BLaER1 treated with 17β-estradiol and CSF1 and Interleukin-3, amounts not matched to agents 10 nM and 100 nM (cell line): ENCODE results near the gene LIMCH1.

Source experiments
- H3K27ac ChIP-seq, 11 experiments: shearing (Covaris generic); formaldehyde crosslinking; 2 replicates each; pipeline ENCODE4 v1.8.1; 2022
- H3K27me3 ChIP-seq, 11 experiments: shearing (Covaris generic); formaldehyde crosslinking; 2 replicates each; pipeline ENCODE4 v1.8.1; 2022
- H3K36me3 ChIP-seq, 11 experiments: shearing (Covaris generic); formaldehyde crosslinking; 2 replicates each; pipeline ENCODE4 v1.8.1; 2022
- H3K4me1 ChIP-seq, 10 experiments: shearing (Covaris generic); formaldehyde crosslinking; 2 replicates each; pipeline ENCODE4 v1.8.1; 2022
- H3K4me2 ChIP-seq, 11 experiments: shearing (Covaris generic); formaldehyde crosslinking; 2 replicates each; pipeline ENCODE4 v1.8.1; 2022
- H3K4me3 ChIP-seq, 10 experiments: shearing (Covaris generic); formaldehyde crosslinking; 2 replicates each; pipeline ENCODE4 v1.8.1; 2022
- H3K9ac ChIP-seq, 11 experiments: shearing (Covaris generic); formaldehyde crosslinking; 2 replicates each; pipeline ENCODE4 v1.8.1; 2022
- H3K9me3 ChIP-seq, 11 experiments: shearing (Covaris generic); formaldehyde crosslinking; replicated peaks in 1 of 11; 2 replicates each; pipeline ENCODE4 v1.8.1; 2022
- H4K20me1 ChIP-seq, 11 experiments: shearing (Covaris generic); formaldehyde crosslinking; 2 replicates each; pipeline ENCODE4 v1.8.1; 2022
- Cebpa-rat ChIP-seq, 11 experiments: shearing (Covaris generic); IDR thresholded peaks; 2 replicates each; pipeline ENCODE4 v1.8.1; 2022

LIMCH1 gene

GRCh38 chr4:41571422-41571821 lies 33.5 kb downstream of the LIMCH1 start:
- no peaks in the 10 kb centered on the region for H3K9me3 ChIP-seq
- H3K9ac ChIP-seq: no peak overlapping the region
- H4K20me1 ChIP-seq: no peaks in the 10 kb centered on the region
- no peaks in the 10 kb centered on the region for H3K36me3 ChIP-seq
- no peak overlapping the region for H3K27ac ChIP-seq
- TF ChIP-seq Cebpa-rat (IDR thresholded peaks at IDR 0.05): no peak
- no peaks in the 10 kb centered on the region for H3K4me1 ChIP-seq
- no peaks in the 10 kb centered on the region for H3K27me3 ChIP-seq
- H3K4me3 ChIP-seq: no peak overlapping the region
- no peak overlapping the region for H3K4me2 ChIP-seq

GRCh38 chr4:41572516-41572915 lies 34.6 kb downstream of the LIMCH1 start:
- Histone ChIP-seq H3K9me3 (peaks cover 0 to under 1% (median 0%) of the 10 kb centered on the region in 11 experiments; a peak in 1 of 22 replicates), H3K27ac (no peak overlapping the region), H3K27me3 (no peaks in the 10 kb centered on the region), H3K36me3 (no peaks in the 10 kb centered on the region), H3K9ac (no peak overlapping the region), H3K4me3 (no peak overlapping the region), H4K20me1 (no peaks in the 10 kb centered on the region), H3K4me1 (no peaks in the 10 kb centered on the region), H3K4me2 (no peak overlapping the region)
- TF ChIP-seq Cebpa-rat (IDR thresholded peaks at IDR 0.05): no peak

GRCh38 chr4:41572956-41573355 lies 35.0 kb downstream of the LIMCH1 start:
- Histone ChIP-seq H3K27me3 (no peaks in the 10 kb centered on the region), H4K20me1 (no peaks in the 10 kb centered on the region), H3K9me3 (peaks cover 0 to 5% (median 2%) of the 10 kb centered on the region in 11 experiments; a peak in 9 of 22 replicates), H3K36me3 (no peaks in the 10 kb centered on the region), H3K27ac (no peak overlapping the region), H3K4me3 (no peak overlapping the region), H3K4me2 (no peak overlapping the region), H3K9ac (no peak overlapping the region), H3K4me1 (no peaks in the 10 kb centered on the region)
- TF ChIP-seq Cebpa-rat (IDR thresholded peaks at IDR 0.05): no peak

GRCh38 chr4:41573502-41574001 lies 35.6 kb downstream of the LIMCH1 start:
- no peak for TF ChIP-seq Cebpa-rat (IDR thresholded peaks at IDR 0.05)
- Histone ChIP-seq H3K36me3 (no peaks in the 10 kb centered on the region), H3K27ac (no peak overlapping the region), H3K4me3 (no peak overlapping the region), H4K20me1 (no peaks in the 10 kb centered on the region), H3K27me3 (no peaks in the 10 kb centered on the region), H3K9ac (no peak overlapping the region), H3K9me3 (peaks cover 0 to 8% (median 6%) of the 10 kb centered on the region in 11 experiments; a peak in 9 of 22 replicates), H3K4me2 (no peak overlapping the region), H3K4me1 (no peaks in the 10 kb centered on the region)

- no peaks in the 10 kb centered on the region for H3K4me1 ChIP-seq
- H3K9ac ChIP-seq: no peak overlapping the region
- no peak overlapping the region for H3K27ac ChIP-seq
- H3K27me3 ChIP-seq: no peaks in the 10 kb centered on the region
- no peak for TF ChIP-seq Cebpa-rat (IDR thresholded peaks at IDR 0.05)
- no peaks in the 10 kb centered on the region for H3K36me3 ChIP-seq
- H3K9me3 ChIP-seq: peaks cover 0 to 9% (median 6%) of the 10 kb centered on the region in 11 experiments; a peak in 9 of 22 replicates
- no peak overlapping the region for H3K4me2 ChIP-seq
- H4K20me1 ChIP-seq: no peaks in the 10 kb centered on the region
- H3K4me3 ChIP-seq: no peak overlapping the region
Observed at GRCh38 chr4:41575207-41575606, 37.2 kb downstream of the LIMCH1 start.

GRCh38 chr4:41575665-41576064 lies 37.7 kb downstream of the LIMCH1 start:
- Histone ChIP-seq H3K27ac (no peak overlapping the region), H3K4me3 (no peak overlapping the region), H3K4me2 (no peak overlapping the region), H3K27me3 (no peaks in the 10 kb centered on the region), H3K9me3 (peaks cover 0 to 9% (median 6%) of the 10 kb centered on the region in 11 experiments; a peak in 9 of 22 replicates), H3K9ac (no peak overlapping the region), H3K36me3 (no peaks in the 10 kb centered on the region), H4K20me1 (no peaks in the 10 kb centered on the region), H3K4me1 (no peaks in the 10 kb centered on the region)
- no peak for TF ChIP-seq Cebpa-rat (IDR thresholded peaks at IDR 0.05)

- H4K20me1 ChIP-seq: no peaks in the 10 kb centered on the region
- TF ChIP-seq Cebpa-rat (IDR thresholded peaks at IDR 0.05): no peak
- H3K4me2 ChIP-seq: no peak overlapping the region
- H3K9ac ChIP-seq: no peak overlapping the region
- H3K9me3 ChIP-seq: peaks cover 2 to 14% (median 8%) of the 10 kb centered on the region in 11 experiments; a peak in 19 of 22 replicates
- no peaks in the 10 kb centered on the region for H3K4me1 ChIP-seq
- no peak overlapping the region for H3K4me3 ChIP-seq
- no peak overlapping the region for H3K27ac ChIP-seq
- H3K27me3 ChIP-seq: no peaks in the 10 kb centered on the region
- H3K36me3 ChIP-seq: no peaks in the 10 kb centered on the region
Observed at GRCh38 chr4:41579043-41579442, 41.1 kb downstream of the LIMCH1 start.

GRCh38 chr4:41579526-41579925 lies 41.6 kb downstream of the LIMCH1 start:
- no peaks in the 10 kb centered on the region for H3K36me3 ChIP-seq
- no peak overlapping the region for H3K4me3 ChIP-seq
- H3K9me3 ChIP-seq: peaks cover 7 to 19% (median 13%) of the 10 kb centered on the region in 11 experiments; a peak in 21 of 22 replicates
- H3K27ac ChIP-seq: no peak overlapping the region
- no peaks in the 10 kb centered on the region for H3K27me3 ChIP-seq
- no peak for TF ChIP-seq Cebpa-rat (IDR thresholded peaks at IDR 0.05)
- no peaks in the 10 kb centered on the region for H4K20me1 ChIP-seq
- H3K4me2 ChIP-seq: no peak overlapping the region
- no peaks in the 10 kb centered on the region for H3K4me1 ChIP-seq
- no peak overlapping the region for H3K9ac ChIP-seq

- no peaks in the 10 kb centered on the region for H4K20me1 ChIP-seq
- no peak overlapping the region for H3K4me2 ChIP-seq
- H3K36me3 ChIP-seq: 0 out of 22 replicates have a peak, but pooled peaks cover 0 to 4% (median 0%) of the 10 kb centered on the region in 11 experiments
- H3K4me1 ChIP-seq: no peaks in the 10 kb centered on the region
- TF ChIP-seq Cebpa-rat (IDR thresholded peaks at IDR 0.05): no peak
- no peak overlapping the region for H3K4me3 ChIP-seq
- peaks cover 12 to 24% (median 18%) of the 10 kb centered on the region in 11 experiments for H3K9me3 ChIP-seq
- no peak overlapping the region for H3K27ac ChIP-seq
- no peak overlapping the region for H3K9ac ChIP-seq
- no peaks in the 10 kb centered on the region for H3K27me3 ChIP-seq
Observed at GRCh38 chr4:41580007-41580406, 42.0 kb downstream of the LIMCH1 start.

- H3K9me3 ChIP-seq: peaks cover 15 to 22% (median 18%) of the 10 kb centered on the region in 11 experiments
- 0 out of 22 replicates have a peak, but pooled peaks cover 0 to 5% (median 0%) of the 10 kb centered on the region in 11 experiments for H3K36me3 ChIP-seq
- peaks cover 0 to 20% (median 12%) of the 10 kb centered on the region in 10 experiments; a peak in 15 of 20 replicates for H3K4me1 ChIP-seq
- H3K27me3 ChIP-seq: no peaks in the 10 kb centered on the region
- H3K9ac ChIP-seq: no peak overlapping the region
- TF ChIP-seq Cebpa-rat (IDR thresholded peaks at IDR 0.05): no peak
- H3K4me2 ChIP-seq: no peak overlapping the region
- no peak overlapping the region for H3K4me3 ChIP-seq
- H3K27ac ChIP-seq: no peak overlapping the region
- no peaks in the 10 kb centered on the region for H4K20me1 ChIP-seq
Observed at GRCh38 chr4:41586675-41587225, 48.8 kb downstream of the LIMCH1 start.
